WTC11 (cell line): Measurements from ENCODE around the gene MESP1. TPM values are rescaled to one million over a fixed set of nuclear protein-coding genes. Genes with fewer than 3 reads are reported as not detected.

Source experiments
- ATAC-seq: fragments of 200-7000 bp; cut with Tn5 transposase; 2 replicates; pipeline ENCODE4 v1.10.0; 2021; ENCODE audit warnings: mild to moderate bottlenecking, moderate library complexity
- CTCF ChIA-PET: fragments of 300-600 bp; sonication (Branson Sonifier 250); formaldehyde crosslinking; loops from one replicate; lab custom pipeline; 2021; ENCODE audit warnings: antibody characterized with exemption; lab: Charles Lee
- POLR2A ChIA-PET: fragments of 350-600 bp; sonication (Branson Sonifier 250); formaldehyde crosslinking; loops from one replicate; lab custom pipeline; 2021; ENCODE audit warnings: antibody characterized with exemption; lab: Charles Lee
- DNase-seq: peaks from one replicate; pipeline ENCODE4 v3.0.0; 2021; ENCODE audit warnings: low spot score
- H3K27ac Mint-ChIP-seq: 2 replicates; pipeline ENCODE4 v1.8.0; 2021; ENCODE audit warnings: mixed read lengths
- H3K27me3 Mint-ChIP-seq: 2 replicates; pipeline ENCODE4 v1.8.0; 2021; ENCODE audit warnings: low read depth, mild to moderate bottlenecking, moderate library complexity, mixed read lengths
- H3K36me3 Mint-ChIP-seq: 2 replicates; pipeline ENCODE4 v1.8.0; 2021; ENCODE audit warnings: mixed read lengths
- H3K4me1 Mint-ChIP-seq: 2 replicates; pipeline ENCODE4 v1.8.0; 2022; ENCODE audit warnings: mixed read lengths
- H3K4me3 Mint-ChIP-seq: 2 replicates; pipeline ENCODE4 v1.8.0; 2021; ENCODE audit warnings: mild to moderate bottlenecking, moderate library complexity, mixed read lengths
- H3K9me3 Mint-ChIP-seq: 2 replicates; pipeline ENCODE4 v1.8.0; 2021; ENCODE audit warnings: mixed read lengths
- AR ChIP-seq: fragments of 250-450 bp; sonication (Bioruptor Pico); IDR thresholded peaks from 2 replicates; pipeline ENCODE4 v1.9.0; 2021; ENCODE audit warnings: mild to moderate bottlenecking
- CDX4 ChIP-seq: fragments of 250-450 bp; sonication (Bioruptor Pico); IDR thresholded peaks from 2 replicates; pipeline ENCODE4 v1.9.0; 2021; ENCODE audit warnings: moderate library complexity, mild to moderate bottlenecking, inconsistent platforms, borderline replicate concordance
- CTCF ChIP-seq: fragments of 200-600 bp; IDR thresholded peaks from 2 replicates; pipeline ENCODE4 v1.8.0; 2022; ENCODE audit warnings: antibody characterized with exemption
- EMX1 ChIP-seq: fragments of 250-450 bp; sonication (Bioruptor Pico); IDR thresholded peaks from 2 replicates; pipeline ENCODE4 v1.8.0; 2021; ENCODE audit warnings: mild to moderate bottlenecking
- GTF2I ChIP-seq: fragments of 250-450 bp; sonication (Bioruptor Pico); conservative IDR thresholded peaks from 2 replicates; pipeline ENCODE4 v1.4.0; 2021; ENCODE audit warnings: mild to moderate bottlenecking
- JAZF1 ChIP-seq: fragments of 250-450 bp; sonication (Bioruptor Pico); IDR thresholded peaks from 2 replicates; pipeline ENCODE4 v1.9.0; 2021; ENCODE audit warnings: moderate library complexity, mild to moderate bottlenecking, inconsistent platforms
- NFYB ChIP-seq: sonication (generic); formaldehyde crosslinking; conservative IDR thresholded peaks from 2 replicates; pipeline ENCODE4 v1.8.0; 2022; ENCODE audit warnings: low read depth, missing genetic modification reagents
- STAT6 ChIP-seq: sonication (generic); formaldehyde crosslinking; conservative IDR thresholded peaks from 2 replicates; pipeline ENCODE4 v1.8.1; 2023; ENCODE audit warnings: mild to moderate bottlenecking, low read depth, missing genetic modification reagents, moderate library complexity
- ZNF219 ChIP-seq: sonication (generic); formaldehyde crosslinking; IDR thresholded peaks from 2 replicates; pipeline ENCODE4 v1.8.0; 2023; ENCODE audit warnings: missing genetic modification reagents, mild to moderate bottlenecking, borderline replicate concordance
- total RNA-seq: library from RNA; stranded (reverse); gene quantifications from 3 replicates; pipeline ENCODE4 v1.2.3, GENCODE V29; 2021
- TF ChIP-seq, protein P1 (sequence below): sonication (generic); formaldehyde crosslinking; IDR thresholded peaks from 2 replicates; pipeline ENCODE4 v1.8.1; 2023; ENCODE audit warnings: mild to moderate bottlenecking, missing genetic modification reagents, moderate library complexity
- TF ChIP-seq, protein P2 (sequence below): fragments of 250-450 bp; sonication (Bioruptor Pico); IDR thresholded peaks from 2 replicates; pipeline ENCODE4 v1.9.0; 2021; ENCODE audit warnings: mild to moderate bottlenecking, borderline replicate concordance

MESP1 gene
- total RNA-seq, 1 experiment from 2014 or later, result 0.50 TPM

GRCh38 chr15:89745131-89745530, 5.9 kb downstream of the MESP1 start:
- TF ChIP-seq, protein P1, sequence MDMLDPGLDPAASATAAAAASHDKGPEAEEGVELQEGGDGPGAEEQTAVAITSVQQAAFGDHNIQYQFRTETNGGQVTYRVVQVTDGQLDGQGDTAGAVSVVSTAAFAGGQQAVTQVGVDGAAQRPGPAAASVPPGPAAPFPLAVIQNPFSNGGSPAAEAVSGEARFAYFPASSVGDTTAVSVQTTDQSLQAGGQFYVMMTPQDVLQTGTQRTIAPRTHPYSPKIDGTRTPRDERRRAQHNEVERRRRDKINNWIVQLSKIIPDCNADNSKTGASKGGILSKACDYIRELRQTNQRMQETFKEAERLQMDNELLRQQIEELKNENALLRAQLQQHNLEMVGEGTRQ (CRISPR knock-in tag), result no peak
- TF ChIP-seq EMX1 (CRISPR knock-in tag), result no peak
- no peak for TF ChIP-seq AR
- no peak for TF ChIP-seq STAT6 (CRISPR knock-in tag)
- TF ChIP-seq JAZF1 (CRISPR knock-in tag), result no peak
- TF ChIP-seq NFYB (CRISPR knock-in tag), result no peak
- TF ChIP-seq CTCF, result no peak
- TF ChIP-seq, protein P2, sequence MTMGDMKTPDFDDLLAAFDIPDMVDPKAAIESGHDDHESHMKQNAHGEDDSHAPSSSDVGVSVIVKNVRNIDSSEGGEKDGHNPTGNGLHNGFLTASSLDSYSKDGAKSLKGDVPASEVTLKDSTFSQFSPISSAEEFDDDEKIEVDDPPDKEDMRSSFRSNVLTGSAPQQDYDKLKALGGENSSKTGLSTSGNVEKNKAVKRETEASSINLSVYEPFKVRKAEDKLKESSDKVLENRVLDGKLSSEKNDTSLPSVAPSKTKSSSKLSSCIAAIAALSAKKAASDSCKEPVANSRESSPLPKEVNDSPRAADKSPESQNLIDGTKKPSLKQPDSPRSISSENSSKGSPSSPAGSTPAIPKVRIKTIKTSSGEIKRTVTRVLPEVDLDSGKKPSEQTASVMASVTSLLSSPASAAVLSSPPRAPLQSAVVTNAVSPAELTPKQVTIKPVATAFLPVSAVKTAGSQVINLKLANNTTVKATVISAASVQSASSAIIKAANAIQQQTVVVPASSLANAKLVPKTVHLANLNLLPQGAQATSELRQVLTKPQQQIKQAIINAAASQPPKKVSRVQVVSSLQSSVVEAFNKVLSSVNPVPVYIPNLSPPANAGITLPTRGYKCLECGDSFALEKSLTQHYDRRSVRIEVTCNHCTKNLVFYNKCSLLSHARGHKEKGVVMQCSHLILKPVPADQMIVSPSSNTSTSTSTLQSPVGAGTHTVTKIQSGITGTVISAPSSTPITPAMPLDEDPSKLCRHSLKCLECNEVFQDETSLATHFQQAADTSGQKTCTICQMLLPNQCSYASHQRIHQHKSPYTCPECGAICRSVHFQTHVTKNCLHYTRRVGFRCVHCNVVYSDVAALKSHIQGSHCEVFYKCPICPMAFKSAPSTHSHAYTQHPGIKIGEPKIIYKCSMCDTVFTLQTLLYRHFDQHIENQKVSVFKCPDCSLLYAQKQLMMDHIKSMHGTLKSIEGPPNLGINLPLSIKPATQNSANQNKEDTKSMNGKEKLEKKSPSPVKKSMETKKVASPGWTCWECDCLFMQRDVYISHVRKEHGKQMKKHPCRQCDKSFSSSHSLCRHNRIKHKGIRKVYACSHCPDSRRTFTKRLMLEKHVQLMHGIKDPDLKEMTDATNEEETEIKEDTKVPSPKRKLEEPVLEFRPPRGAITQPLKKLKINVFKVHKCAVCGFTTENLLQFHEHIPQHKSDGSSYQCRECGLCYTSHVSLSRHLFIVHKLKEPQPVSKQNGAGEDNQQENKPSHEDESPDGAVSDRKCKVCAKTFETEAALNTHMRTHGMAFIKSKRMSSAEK, result no peak
- no peak for TF ChIP-seq GTF2I (CRISPR knock-in tag)
- no peak for TF ChIP-seq ZNF219 (CRISPR knock-in tag)
- no peak for TF ChIP-seq CDX4 (CRISPR knock-in tag)
- no peak overlapping the region for H3K4me3 Mint-ChIP-seq
- H3K36me3 Mint-ChIP-seq, result no peaks in the 10 kb centered on the region
- ATAC-seq, result no peak
- H3K27ac Mint-ChIP-seq, result no peak overlapping the region
- peaks cover 20% of the 10 kb centered on the region; the same call in 1 of the 2 replicates for H3K4me1 Mint-ChIP-seq
- CTCF ChIA-PET, result interaction anchor here (1.2 to 1.4 kb wide), 2 partner anchors 72 to 130 kb away, joined by 3 to 4 read pairs; no protein-coding TSS in a partner anchor
- no peaks in the 10 kb centered on the region; the same call in 1 of the 2 replicates for H3K27me3 Mint-ChIP-seq
- POLR2A ChIA-PET, result no interaction called here
- no peak for DNase-seq
- no peaks in the 10 kb centered on the region for H3K9me3 Mint-ChIP-seq
